Heart left ventricle (tissue), 13 donors: ENCODE measurements around the gene PPFIBP1.

Experiments
- CTCF ChIP-seq, 12 donors: fragments of 200-600 bp; sonication (generic) in 4 of 12; IDR thresholded peaks; one replicate each; pipeline versions ENCODE4 v1.5.0 to v1.8.0; 2018 to 2022; ENCODE audit warnings: antibody characterized with exemption in 12 of 12, mild to moderate bottlenecking in 5 of 12
- POLR2A ChIP-seq, 2 donors: fragments of 450-650 bp; IDR thresholded peaks; one replicate each; pipeline ENCODE4 v1.6.1; 2017; ENCODE audit warnings: antibody characterized with exemption in 2 of 2, mild to moderate bottlenecking in 2 of 2, moderate library complexity in 2 of 2
- donor health status: ischemic (EF 13 %, LVEDD 7.1; RV severe dilation, severe dysfunction).
- donor health status: DM: no; HTN: yes; CAD: no.
- donor health status: DM: no; HTN: no; CAD: no.
- donor health status: ischemic (EF 25% LVEDD 6.9; RV normal size, moderate dysfunction).
- donor health status: ischemic (EF 25% LVEDD 5.7; RV mildly dilated, moderate dysfunction).
- donor health status: ischemic (EF 35%, LVEDD 5.7; RV mildly dilated, moderate dysfunction).
- donor health status: nonischemic (EF 11% LVEDD 7.7; RV severe dilation, severe dysfunction).
- donor health status: DM: yes; HTN: yes; CAD: no.
- donor health status: PGD.
- donor health status: ischemic (EF 29% LVEDD 5.4; RV normal size, mild dysfunction).
- donor health status: nonischemic (EF 23%, LVEDD 6.1; RV moderate dilation, normal function).

- no peak for TF ChIP-seq POLR2A (IDR thresholded peaks at IDR 0.05)
- TF ChIP-seq CTCF (IDR thresholded peaks at IDR 0.05) = no peak
Measured at GRCh38 chr12:27696293-27696652, 172.3 kb downstream of the PPFIBP1 start, which contains the start of gene REP15.
